Measurements from ENCODE around the gene CD93.

The CD93 gene

GRCh38 chr20:23114448-23115082 is 28.4 kb upstream of the CD93 start:
- TF ChIP-seq GATA3 (IDR thresholded peaks at IDR 0.05; ENCODE audit: low read depth, low read length) (no peak), GATA2 (IDR thresholded peaks at IDR 0.05; ENCODE audit: low read depth, low read length) (no peak)

- TF ChIP-seq GATA2 (IDR thresholded peaks at IDR 0.05; ENCODE audit: low read depth, low read length) (no peak), GATA3 (IDR thresholded peaks at IDR 0.05; ENCODE audit: low read depth, low read length) (no peak)
Measured at GRCh38 chr20:23114018-23114417, 27.9 kb upstream of the CD93 start.

- TF ChIP-seq GATA3 (IDR thresholded peaks at IDR 0.05; ENCODE audit: low read depth, low read length) (no peak), GATA2 (IDR thresholded peaks at IDR 0.05; ENCODE audit: low read depth, low read length) (no peak)
Measured at GRCh38 chr20:23112595-23112994, 26.5 kb upstream of the CD93 start.

GRCh38 chr20:23111944-23112342 is 25.8 kb upstream of the CD93 start:
- TF ChIP-seq GATA3 (IDR thresholded peaks at IDR 0.05; ENCODE audit: low read depth, low read length) (no peak), GATA2 (IDR thresholded peaks at IDR 0.05; ENCODE audit: low read depth, low read length) (no peak)

GRCh38 chr20:23111307-23111943 is 25.3 kb upstream of the CD93 start:
- no peak for TF ChIP-seq GATA2 (IDR thresholded peaks at IDR 0.05; ENCODE audit: low read depth, low read length)
- TF ChIP-seq GATA3 (IDR thresholded peaks at IDR 0.05; ENCODE audit: low read depth, low read length) = no peak

GRCh38 chr20:23108871-23109270 is 22.7 kb upstream of the CD93 start:
- no peak for TF ChIP-seq GATA2 (IDR thresholded peaks at IDR 0.05; ENCODE audit: low read depth, low read length)
- TF ChIP-seq GATA3 (IDR thresholded peaks at IDR 0.05; ENCODE audit: low read depth, low read length) = no peak

- TF ChIP-seq GATA3 (IDR thresholded peaks at IDR 0.05; ENCODE audit: low read depth, low read length) (no peak), GATA2 (IDR thresholded peaks at IDR 0.05; ENCODE audit: low read depth, low read length) (no peak)
Measured at GRCh38 chr20:23107466-23107865, 21.3 kb upstream of the CD93 start.

- TF ChIP-seq GATA3 (IDR thresholded peaks at IDR 0.05; ENCODE audit: low read depth, low read length) = no peak
- TF ChIP-seq GATA2 (IDR thresholded peaks at IDR 0.05; ENCODE audit: low read depth, low read length) = no peak
Measured at GRCh38 chr20:23106271-23106851, 20.2 kb upstream of the CD93 start.

GRCh38 chr20:23105193-23105592 is 19.1 kb upstream of the CD93 start:
- no peak for TF ChIP-seq GATA3 (IDR thresholded peaks at IDR 0.05; ENCODE audit: low read depth, low read length)
- no peak for TF ChIP-seq GATA2 (IDR thresholded peaks at IDR 0.05; ENCODE audit: low read depth, low read length)

GRCh38 chr20:23103284-23104018 is 17.3 kb upstream of the CD93 start:
- TF ChIP-seq GATA2 (IDR thresholded peaks at IDR 0.05; ENCODE audit: low read depth, low read length) (no peak), GATA3 (IDR thresholded peaks at IDR 0.05; ENCODE audit: low read depth, low read length) (no peak)

- TF ChIP-seq GATA3 (IDR thresholded peaks at IDR 0.05; ENCODE audit: low read depth, low read length) = no peak
- TF ChIP-seq GATA2 (IDR thresholded peaks at IDR 0.05; ENCODE audit: low read depth, low read length) = no peak
Measured at GRCh38 chr20:23101696-23102406, 15.7 kb upstream of the CD93 start.

- TF ChIP-seq GATA3 (IDR thresholded peaks at IDR 0.05; ENCODE audit: low read depth, low read length) (no peak), GATA2 (IDR thresholded peaks at IDR 0.05; ENCODE audit: low read depth, low read length) (no peak)
Measured at GRCh38 chr20:23100720-23101107, 14.6 kb upstream of the CD93 start.

- TF ChIP-seq GATA2 (IDR thresholded peaks at IDR 0.05; ENCODE audit: low read depth, low read length) (no peak), GATA3 (IDR thresholded peaks at IDR 0.05; ENCODE audit: low read depth, low read length) (no peak)
Measured at GRCh38 chr20:23099791-23100719, 13.9 kb upstream of the CD93 start.

All from SH-SY5Y (cell line).